Measurements from ENCODE around the gene RAD52.

DNA sequence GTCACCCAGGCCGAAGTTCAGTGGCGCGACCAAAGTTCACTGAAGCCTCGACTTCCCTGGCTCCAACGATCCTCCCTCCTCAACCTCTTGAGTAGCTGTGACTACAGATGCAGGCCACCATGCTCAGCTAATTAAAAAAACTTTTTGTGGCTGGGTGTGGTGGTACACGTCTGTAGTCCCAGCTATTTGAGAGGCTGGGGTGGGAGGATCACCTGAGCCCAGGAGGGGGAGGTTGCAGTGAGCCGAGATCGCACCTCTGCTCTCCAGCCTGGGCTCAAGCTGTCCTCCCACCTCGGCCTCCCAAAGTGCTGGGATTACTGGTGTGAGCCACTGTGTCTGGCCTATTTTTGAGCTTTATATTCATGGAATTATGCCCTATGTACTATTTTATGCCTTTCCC is 18.1 kb upstream of the RAD52 start:
- TF ChIP-seq RCOR1 (IDR thresholded peaks at IDR 0.05; ENCODE audit: low read depth, low read length): no peak
- TF ChIP-seq CHD4 (IDR thresholded peaks at IDR 0.05; ENCODE audit: borderline replicate concordance): no peak
- TF ChIP-seq, protein P1, sequence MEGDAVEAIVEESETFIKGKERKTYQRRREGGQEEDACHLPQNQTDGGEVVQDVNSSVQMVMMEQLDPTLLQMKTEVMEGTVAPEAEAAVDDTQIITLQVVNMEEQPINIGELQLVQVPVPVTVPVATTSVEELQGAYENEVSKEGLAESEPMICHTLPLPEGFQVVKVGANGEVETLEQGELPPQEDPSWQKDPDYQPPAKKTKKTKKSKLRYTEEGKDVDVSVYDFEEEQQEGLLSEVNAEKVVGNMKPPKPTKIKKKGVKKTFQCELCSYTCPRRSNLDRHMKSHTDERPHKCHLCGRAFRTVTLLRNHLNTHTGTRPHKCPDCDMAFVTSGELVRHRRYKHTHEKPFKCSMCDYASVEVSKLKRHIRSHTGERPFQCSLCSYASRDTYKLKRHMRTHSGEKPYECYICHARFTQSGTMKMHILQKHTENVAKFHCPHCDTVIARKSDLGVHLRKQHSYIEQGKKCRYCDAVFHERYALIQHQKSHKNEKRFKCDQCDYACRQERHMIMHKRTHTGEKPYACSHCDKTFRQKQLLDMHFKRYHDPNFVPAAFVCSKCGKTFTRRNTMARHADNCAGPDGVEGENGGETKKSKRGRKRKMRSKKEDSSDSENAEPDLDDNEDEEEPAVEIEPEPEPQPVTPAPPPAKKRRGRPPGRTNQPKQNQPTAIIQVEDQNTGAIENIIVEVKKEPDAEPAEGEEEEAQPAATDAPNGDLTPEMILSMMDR (IDR thresholded peaks at IDR 0.05): no peak
- TF ChIP-seq POLR2A (IDR thresholded peaks at IDR 0.05; ENCODE audit: low read length): no peak
- TF ChIP-seq MAZ (IDR thresholded peaks at IDR 0.05; ENCODE audit: borderline replicate concordance, low read depth, low read length): no peak
- no peak for TF ChIP-seq NR3C1 (IDR thresholded peaks at IDR 0.05)
- no peak for TF ChIP-seq ZSCAN20 (CRISPR knock-in tag; IDR thresholded peaks at IDR 0.05)
- TF ChIP-seq, protein P2, sequence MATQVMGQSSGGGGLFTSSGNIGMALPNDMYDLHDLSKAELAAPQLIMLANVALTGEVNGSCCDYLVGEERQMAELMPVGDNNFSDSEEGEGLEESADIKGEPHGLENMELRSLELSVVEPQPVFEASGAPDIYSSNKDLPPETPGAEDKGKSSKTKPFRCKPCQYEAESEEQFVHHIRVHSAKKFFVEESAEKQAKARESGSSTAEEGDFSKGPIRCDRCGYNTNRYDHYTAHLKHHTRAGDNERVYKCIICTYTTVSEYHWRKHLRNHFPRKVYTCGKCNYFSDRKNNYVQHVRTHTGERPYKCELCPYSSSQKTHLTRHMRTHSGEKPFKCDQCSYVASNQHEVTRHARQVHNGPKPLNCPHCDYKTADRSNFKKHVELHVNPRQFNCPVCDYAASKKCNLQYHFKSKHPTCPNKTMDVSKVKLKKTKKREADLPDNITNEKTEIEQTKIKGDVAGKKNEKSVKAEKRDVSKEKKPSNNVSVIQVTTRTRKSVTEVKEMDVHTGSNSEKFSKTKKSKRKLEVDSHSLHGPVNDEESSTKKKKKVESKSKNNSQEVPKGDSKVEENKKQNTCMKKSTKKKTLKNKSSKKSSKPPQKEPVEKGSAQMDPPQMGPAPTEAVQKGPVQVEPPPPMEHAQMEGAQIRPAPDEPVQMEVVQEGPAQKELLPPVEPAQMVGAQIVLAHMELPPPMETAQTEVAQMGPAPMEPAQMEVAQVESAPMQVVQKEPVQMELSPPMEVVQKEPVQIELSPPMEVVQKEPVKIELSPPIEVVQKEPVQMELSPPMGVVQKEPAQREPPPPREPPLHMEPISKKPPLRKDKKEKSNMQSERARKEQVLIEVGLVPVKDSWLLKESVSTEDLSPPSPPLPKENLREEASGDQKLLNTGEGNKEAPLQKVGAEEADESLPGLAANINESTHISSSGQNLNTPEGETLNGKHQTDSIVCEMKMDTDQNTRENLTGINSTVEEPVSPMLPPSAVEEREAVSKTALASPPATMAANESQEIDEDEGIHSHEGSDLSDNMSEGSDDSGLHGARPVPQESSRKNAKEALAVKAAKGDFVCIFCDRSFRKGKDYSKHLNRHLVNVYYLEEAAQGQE (IDR thresholded peaks at IDR 0.05): no peak
- TF ChIP-seq, protein P3, sequence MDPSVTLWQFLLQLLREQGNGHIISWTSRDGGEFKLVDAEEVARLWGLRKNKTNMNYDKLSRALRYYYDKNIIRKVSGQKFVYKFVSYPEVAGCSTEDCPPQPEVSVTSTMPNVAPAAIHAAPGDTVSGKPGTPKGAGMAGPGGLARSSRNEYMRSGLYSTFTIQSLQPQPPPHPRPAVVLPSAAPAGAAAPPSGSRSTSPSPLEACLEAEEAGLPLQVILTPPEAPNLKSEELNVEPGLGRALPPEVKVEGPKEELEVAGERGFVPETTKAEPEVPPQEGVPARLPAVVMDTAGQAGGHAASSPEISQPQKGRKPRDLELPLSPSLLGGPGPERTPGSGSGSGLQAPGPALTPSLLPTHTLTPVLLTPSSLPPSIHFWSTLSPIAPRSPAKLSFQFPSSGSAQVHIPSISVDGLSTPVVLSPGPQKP (IDR thresholded peaks at IDR 0.05; ENCODE audit: low read depth, low read length): no peak
- no peak for TF ChIP-seq HDAC2 (IDR thresholded peaks at IDR 0.05)
- TF ChIP-seq MYC (IDR thresholded peaks at IDR 0.05; ENCODE audit: borderline replicate concordance, low read length): no peak
